Posterior vena cava (tissue), 2 donors: ENCODE measurements around the gene TPM2. TPM values are rescaled to one million over a fixed set of nuclear protein-coding genes. Genes with fewer than 3 reads are reported as not detected.

Experiments
- DNase-seq: peaks from one replicate; pipeline ENCODE4 v3.0.0-alpha.2; 2020; ENCODE audit warnings: low spot score
- intact Hi-C, 2 donors: fragments of 100-400 bp; cut with DNase I; formaldehyde crosslinking; loops; one replicate each; pipeline versions ENCODE4 v1.14.1 to v1.14.2; 2022 to 2023
- total RNA-seq, 2 donors: library from RNA; stranded (reverse); fragmentation: NEBNext Ultra II Directional; extraction: Animal tissue kit (Norgen Biotek cat#: 25700); gene quantifications; one replicate each; pipeline ENCODE4 v1.2.1, GENCODE V29; 2021
- donor health status: DM: yes; HTN: yes; CAD: no.
- donor health status: DM: yes; HTN: yes; CAD: no.

The TPM2 gene
- total RNA-seq, 2 donors from 2014 or later, result 2,096 to 3,529 TPM

DNA sequence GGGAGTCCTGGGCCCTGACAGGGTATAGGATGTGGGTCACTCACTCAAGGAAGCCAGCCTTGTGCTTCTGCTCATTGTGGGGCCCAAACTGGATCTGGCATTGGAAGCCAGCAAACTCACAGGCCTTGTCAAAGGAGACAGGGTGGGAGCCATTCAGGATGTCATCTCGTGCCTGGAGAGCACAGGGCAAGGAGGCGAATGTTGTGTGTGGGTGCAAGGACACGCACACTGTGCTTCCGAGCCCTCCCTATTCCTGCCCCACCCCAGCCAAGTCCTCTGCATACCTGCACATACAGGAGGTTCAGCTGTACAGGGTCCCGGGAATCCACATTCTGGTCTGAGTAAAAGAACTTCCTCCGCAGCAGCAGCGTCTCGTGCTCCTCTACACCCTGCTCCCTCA lies 34.2 kb upstream of the TPM2 start:
- no peak for DNase-seq
- intact Hi-C loops, result loop anchor here in 1 of 2 donors (2.0 kb wide), 1 partner anchor 21 kb away; no protein-coding TSS in a partner anchor

- intact Hi-C loops, result loop anchor here in 1 of 2 donors (2.0 kb wide), 1 partner anchor 21 kb away; no protein-coding TSS in a partner anchor
- DNase-seq, result no peak
Observed at GRCh38 chr9:35723426-35723825, 33.7 kb upstream of the TPM2 start.

DNA sequence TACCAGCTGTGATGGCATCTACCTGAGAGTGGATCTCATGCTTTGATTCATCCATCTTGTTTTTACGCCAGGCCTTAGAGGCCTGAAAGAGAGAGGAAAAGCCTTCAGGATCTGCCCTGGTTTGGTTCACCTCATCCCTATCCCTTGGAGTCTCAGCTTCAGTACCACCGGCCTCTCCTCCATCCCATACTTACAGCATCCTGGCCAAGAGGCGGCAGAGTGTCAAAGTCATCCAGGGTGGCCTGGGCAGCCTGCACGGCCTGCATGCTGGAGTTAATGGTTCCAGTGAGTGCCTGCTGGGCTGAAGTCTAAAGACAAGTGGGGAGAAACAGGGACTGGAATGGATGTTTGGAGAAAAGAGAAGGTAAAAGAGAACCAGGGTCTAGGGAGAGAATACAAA lies 29.8 kb upstream of the TPM2 start:
- intact Hi-C loops, result no loop called here
- no peak for DNase-seq

DNA sequence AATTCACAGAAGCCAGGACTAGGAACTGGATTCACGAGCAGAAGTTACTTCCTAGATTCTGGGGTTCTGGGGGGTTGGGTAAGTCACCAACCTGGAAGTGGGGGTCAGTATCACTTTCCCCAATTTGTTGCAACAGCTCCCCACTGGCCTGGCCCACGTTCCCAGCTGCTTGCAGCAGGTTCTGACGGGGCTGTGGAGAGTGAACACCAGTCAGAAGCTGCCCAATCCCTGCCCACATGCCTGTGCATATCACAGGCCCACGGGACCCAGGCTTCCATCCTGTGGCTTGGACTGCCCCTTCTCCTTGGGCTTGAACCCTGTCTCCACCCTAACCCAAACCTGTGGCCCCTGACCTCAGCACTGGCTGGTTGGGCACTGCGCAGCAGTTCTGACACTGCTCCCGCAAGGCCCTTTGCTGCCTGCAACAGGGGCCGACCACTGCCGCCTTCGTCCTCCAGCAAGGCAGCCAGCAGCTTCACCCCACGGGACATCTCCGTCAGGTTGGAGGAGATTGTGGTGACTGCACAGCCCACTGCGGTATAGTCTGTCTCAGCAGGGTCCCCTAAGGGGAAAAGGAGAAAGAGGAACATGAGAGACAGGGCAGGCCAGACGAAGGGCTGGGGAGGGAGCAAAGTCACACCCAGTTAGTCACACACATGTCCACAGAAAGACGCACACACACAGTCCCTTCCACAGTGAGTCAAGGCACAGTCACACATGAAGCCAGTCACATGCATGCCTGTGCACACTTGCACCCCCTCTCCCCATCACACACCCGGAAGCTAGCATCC lies 29.2 kb upstream of the TPM2 start:
- intact Hi-C loops, result no loop called here
- no peak for DNase-seq

GRCh38 chr9:35717132-35717870 lies 27.6 kb upstream of the TPM2 start:
- intact Hi-C loops, result no loop called here
- DNase-seq, result peak; percentile 58

- intact Hi-C loops, result no loop called here
Observed at GRCh38 chr9:35716230-35716629, 26.5 kb upstream of the TPM2 start.

GRCh38 chr9:35714579-35715252 lies 25.0 kb upstream of the TPM2 start:
- intact Hi-C loops, result no loop called here
- DNase-seq, result no peak

More at GRCh38 chr9:35716230-35716629, 26.5 kb upstream of the TPM2 start:
- peak; percentile 62 for DNase-seq

DNA sequence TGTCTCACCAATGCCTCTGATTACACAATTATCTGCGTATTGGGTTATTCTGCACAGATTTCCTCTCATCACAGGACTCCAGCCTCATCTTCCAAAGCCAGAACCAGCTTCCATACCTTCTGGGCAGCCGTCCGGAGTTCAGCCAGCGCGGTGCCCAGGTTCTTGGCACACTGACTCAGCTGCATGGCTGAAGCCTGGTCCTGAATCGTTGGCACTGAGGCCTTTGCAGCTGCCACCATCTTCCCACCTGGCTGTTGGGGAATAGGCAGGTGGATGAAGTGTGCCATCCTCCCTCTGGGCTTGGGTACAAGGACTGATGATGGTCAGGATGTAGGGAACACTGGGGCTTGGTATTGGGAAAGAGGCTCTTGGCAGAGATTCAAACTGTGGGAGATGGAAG lies 24.4 kb upstream of the TPM2 start:
- intact Hi-C loops, result no loop called here
- no peak for DNase-seq

GRCh38 chr9:35713578-35713977 lies 23.9 kb upstream of the TPM2 start:
- no peak for DNase-seq
- intact Hi-C loops, result no loop called here

- no peak for DNase-seq
- intact Hi-C loops, result no loop called here
Observed at GRCh38 chr9:35712762-35713400, 23.2 kb upstream of the TPM2 start.

DNA sequence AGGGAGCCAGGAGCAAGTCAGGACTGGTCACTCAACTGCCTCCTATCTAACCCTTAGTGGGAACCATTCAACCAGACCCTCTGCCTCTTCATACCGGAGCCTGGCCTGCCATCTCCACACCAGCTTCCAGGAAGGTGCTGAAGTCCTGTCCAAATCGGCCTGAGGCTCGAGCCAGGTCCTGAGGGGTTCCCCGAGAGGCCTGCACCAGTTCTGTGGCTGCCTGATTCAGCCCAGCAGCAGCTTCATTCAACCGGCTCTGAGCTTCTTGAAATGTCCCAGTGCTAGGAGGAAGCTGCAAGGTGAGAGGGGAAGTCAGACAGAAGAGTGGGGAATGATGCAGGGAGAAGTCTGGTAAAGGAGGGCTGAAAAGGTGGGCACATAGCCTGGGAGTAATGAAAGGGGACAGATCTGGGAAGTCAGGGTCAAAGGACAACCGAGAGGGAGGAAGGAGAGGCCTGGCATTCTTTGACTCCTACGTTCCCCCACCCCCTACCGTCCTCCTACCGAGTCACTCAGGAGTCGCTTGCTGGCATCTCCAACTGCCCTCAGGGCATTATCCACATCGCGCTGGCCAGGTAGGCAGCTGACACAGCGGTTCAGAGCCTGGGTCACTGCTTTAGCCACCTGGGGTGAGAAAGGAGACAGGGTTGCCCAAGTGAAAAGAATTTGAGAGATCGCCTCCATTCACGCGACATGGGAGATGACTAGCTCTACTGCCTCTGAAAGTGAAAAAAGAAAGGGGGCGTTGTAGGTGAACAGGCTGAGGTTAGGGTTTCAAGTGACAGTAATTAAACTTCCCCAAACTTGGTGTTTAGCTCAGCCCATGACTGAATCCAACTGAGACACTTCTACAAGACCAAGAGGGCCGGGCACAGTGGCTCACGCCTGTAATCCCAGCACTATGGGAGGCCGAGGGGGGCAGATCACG lies 22.0 kb upstream of the TPM2 start:
- intact Hi-C loops, result no loop called here
- DNase-seq, result peak; percentile 40

GRCh38 chr9:35710818-35711500 lies 21.2 kb upstream of the TPM2 start:
- no peak for DNase-seq
- intact Hi-C loops, result no loop called here

DNA sequence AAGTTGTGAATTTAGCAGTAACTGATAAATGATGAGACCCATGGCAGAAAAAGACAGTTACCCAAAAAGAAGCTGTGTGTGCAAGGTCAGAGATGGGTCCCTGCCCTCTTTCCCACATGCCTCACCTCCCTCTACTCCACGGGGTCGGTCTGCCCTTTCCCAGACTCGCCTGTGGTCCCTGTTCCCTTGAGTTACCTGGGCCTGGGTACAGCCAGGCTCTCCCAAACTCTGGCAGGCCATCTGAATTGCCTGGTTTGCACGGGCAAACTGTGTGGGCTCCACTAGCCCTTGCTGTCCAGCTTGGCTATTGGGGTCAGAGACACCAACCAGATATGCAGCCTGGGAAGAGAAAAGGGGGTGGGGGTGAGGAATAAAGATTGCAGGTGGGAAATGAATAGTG lies 18.4 kb upstream of the TPM2 start:
- DNase-seq, result peak; percentile 52
- intact Hi-C loops, result no loop called here

- intact Hi-C loops, result loop anchor here in 1 of 2 donors (2.0 kb wide), 1 partner anchor 218 kb away; no protein-coding TSS in a partner anchor
- peak; percentile 53 for DNase-seq
Observed at GRCh38 chr9:35706951-35707350, 17.2 kb upstream of the TPM2 start.

- peak; percentile 49 for DNase-seq
- intact Hi-C loops, result loop anchor here in 1 of 2 donors (2.0 kb wide), 1 partner anchor 217 kb away; no protein-coding TSS in a partner anchor
Observed at GRCh38 chr9:35705836-35706430, 16.2 kb upstream of the TPM2 start.

GRCh38 chr9:35705372-35705771 lies 15.6 kb upstream of the TPM2 start:
- intact Hi-C loops, result no loop called here
- DNase-seq, result peak; percentile 77

- intact Hi-C loops, result loop anchor here in 1 of 2 donors (2.0 kb wide), 1 partner anchor 19 kb away; no protein-coding TSS in a partner anchor
- DNase-seq, result peak; percentile 64
Observed at GRCh38 chr9:35703906-35704672, 14.4 kb upstream of the TPM2 start.
